ENCODE measurements around the gene HCN2. TPM values are rescaled to one million over a fixed set of nuclear protein-coding genes. Genes with fewer than 3 reads are reported as not detected.

Gene HCN2
- total RNA-seq, 1 experiment from 2014 or later: 9.2 TPM

- Mint-ChIP-seq H3K4me3 (no peak overlapping the region), H3K36me3 (peaks cover 15% of the 10 kb centered on the region), H3K4me1 (peaks cover 3% of the 10 kb centered on the region; the same call in 1 of the 2 replicates), H3K27me3 (ENCODE audit: low read depth) (no peaks in the 10 kb centered on the region), H3K9me3 (no peaks in the 10 kb centered on the region), H3K27ac (no peak overlapping the region)
- no peak for DNase-seq (ENCODE audit: low spot score)
- TF ChIP-seq, protein P1, sequence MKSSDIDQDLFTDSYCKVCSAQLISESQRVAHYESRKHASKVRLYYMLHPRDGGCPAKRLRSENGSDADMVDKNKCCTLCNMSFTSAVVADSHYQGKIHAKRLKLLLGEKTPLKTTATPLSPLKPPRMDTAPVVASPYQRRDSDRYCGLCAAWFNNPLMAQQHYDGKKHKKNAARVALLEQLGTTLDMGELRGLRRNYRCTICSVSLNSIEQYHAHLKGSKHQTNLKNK (CRISPR knock-in tag; IDR thresholded peaks at IDR 0.05): no peak
- TF ChIP-seq, protein P2, sequence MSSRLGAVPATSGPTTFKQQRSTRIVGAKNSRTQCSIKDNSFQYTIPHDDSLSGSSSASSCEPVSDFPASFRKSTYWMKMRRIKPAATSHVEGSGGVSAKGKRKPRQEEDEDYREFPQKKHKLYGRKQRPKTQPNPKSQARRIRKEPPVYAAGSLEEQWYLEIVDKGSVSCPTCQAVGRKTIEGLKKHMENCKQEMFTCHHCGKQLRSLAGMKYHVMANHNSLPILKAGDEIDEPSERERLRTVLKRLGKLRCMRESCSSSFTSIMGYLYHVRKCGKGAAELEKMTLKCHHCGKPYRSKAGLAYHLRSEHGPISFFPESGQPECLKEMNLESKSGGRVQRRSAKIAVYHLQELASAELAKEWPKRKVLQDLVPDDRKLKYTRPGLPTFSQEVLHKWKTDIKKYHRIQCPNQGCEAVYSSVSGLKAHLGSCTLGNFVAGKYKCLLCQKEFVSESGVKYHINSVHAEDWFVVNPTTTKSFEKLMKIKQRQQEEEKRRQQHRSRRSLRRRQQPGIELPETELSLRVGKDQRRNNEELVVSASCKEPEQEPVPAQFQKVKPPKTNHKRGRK (CRISPR knock-in tag; IDR thresholded peaks at IDR 0.05; ENCODE audit: borderline replicate concordance): no peak
- no peak for TF ChIP-seq E2F1 (CRISPR knock-in tag; IDR thresholded peaks at IDR 0.05)
- TF ChIP-seq CREB1 (CRISPR knock-in tag; IDR thresholded peaks at IDR 0.05): no peak
- no peak for TF ChIP-seq ATF6 (CRISPR knock-in tag; IDR thresholded peaks at IDR 0.05)
- TF ChIP-seq FOXJ3 (CRISPR knock-in tag; IDR thresholded peaks at IDR 0.05; ENCODE audit: borderline replicate concordance): no peak
- no peak for TF ChIP-seq ZNF416 (CRISPR knock-in tag; IDR thresholded peaks at IDR 0.05)
- no peak for TF ChIP-seq ZNF121 (CRISPR knock-in tag; IDR thresholded peaks at IDR 0.05)
- TF ChIP-seq TEAD1 (CRISPR knock-in tag; IDR thresholded peaks at IDR 0.05): no peak
- no peak for TF ChIP-seq FOXK1 (CRISPR knock-in tag; IDR thresholded peaks at IDR 0.05)
- no peak for TF ChIP-seq ZBTB21 (CRISPR knock-in tag; IDR thresholded peaks at IDR 0.05; ENCODE audit: borderline replicate concordance)
- no peak for TF ChIP-seq NFE2L1 (CRISPR knock-in tag; IDR thresholded peaks at IDR 0.05)
- TF ChIP-seq GRHL2 (CRISPR knock-in tag; IDR thresholded peaks at IDR 0.05; ENCODE audit: insufficient replicate concordance, severe bottlenecking): no peak
- TF ChIP-seq HMGA2 (CRISPR knock-in tag; IDR thresholded peaks at IDR 0.05): no peak
- no peak for TF ChIP-seq ELF4 (CRISPR knock-in tag; IDR thresholded peaks at IDR 0.05; ENCODE audit: low read depth)
- TF ChIP-seq ERG (CRISPR knock-in tag; IDR thresholded peaks at IDR 0.05): no peak
- TF ChIP-seq GTF2I (CRISPR knock-in tag; conservative IDR thresholded peaks at IDR 0.05): no peak
- TF ChIP-seq, protein P3, sequence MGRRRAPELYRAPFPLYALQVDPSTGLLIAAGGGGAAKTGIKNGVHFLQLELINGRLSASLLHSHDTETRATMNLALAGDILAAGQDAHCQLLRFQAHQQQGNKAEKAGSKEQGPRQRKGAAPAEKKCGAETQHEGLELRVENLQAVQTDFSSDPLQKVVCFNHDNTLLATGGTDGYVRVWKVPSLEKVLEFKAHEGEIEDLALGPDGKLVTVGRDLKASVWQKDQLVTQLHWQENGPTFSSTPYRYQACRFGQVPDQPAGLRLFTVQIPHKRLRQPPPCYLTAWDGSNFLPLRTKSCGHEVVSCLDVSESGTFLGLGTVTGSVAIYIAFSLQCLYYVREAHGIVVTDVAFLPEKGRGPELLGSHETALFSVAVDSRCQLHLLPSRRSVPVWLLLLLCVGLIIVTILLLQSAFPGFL (CRISPR knock-in tag; IDR thresholded peaks at IDR 0.05; ENCODE audit: borderline replicate concordance): no peak
- ChIA-PET POLR2A (no interaction called here), CTCF (interaction anchor here (1.4 kb wide), 1 partner anchor 123 kb away, joined by 3 read pairs; no protein-coding TSS in a partner anchor)
- ATAC-seq: no peak
Measured at GRCh38 chr19:611481-611868, 21.8 kb downstream of the HCN2 start.

- CTCF ChIA-PET: no interaction called here
- no peak for TF ChIP-seq PRRX2 (CRISPR knock-in tag; IDR thresholded peaks at IDR 0.05)
- no peak for TF ChIP-seq ATF2 (CRISPR knock-in tag; IDR thresholded peaks at IDR 0.05; ENCODE audit: borderline replicate concordance, low read depth)
- TF ChIP-seq NFATC4 (CRISPR knock-in tag; IDR thresholded peaks at IDR 0.05): no peak
- TF ChIP-seq ZNF425 (CRISPR knock-in tag; conservative IDR thresholded peaks at IDR 0.05): no peak
- TF ChIP-seq NFE2L1 (CRISPR knock-in tag; IDR thresholded peaks at IDR 0.05): no peak
- TF ChIP-seq OVOL2 (CRISPR knock-in tag; IDR thresholded peaks at IDR 0.05; ENCODE audit: borderline replicate concordance): no peak
- TF ChIP-seq, protein P4, sequence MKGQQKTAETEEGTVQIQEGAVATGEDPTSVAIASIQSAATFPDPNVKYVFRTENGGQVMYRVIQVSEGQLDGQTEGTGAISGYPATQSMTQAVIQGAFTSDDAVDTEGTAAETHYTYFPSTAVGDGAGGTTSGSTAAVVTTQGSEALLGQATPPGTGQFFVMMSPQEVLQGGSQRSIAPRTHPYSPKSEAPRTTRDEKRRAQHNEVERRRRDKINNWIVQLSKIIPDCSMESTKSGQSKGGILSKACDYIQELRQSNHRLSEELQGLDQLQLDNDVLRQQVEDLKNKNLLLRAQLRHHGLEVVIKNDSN (CRISPR knock-in tag; IDR thresholded peaks at IDR 0.05): no peak
- no peak for TF ChIP-seq NR3C1 (CRISPR knock-in tag; conservative IDR thresholded peaks at IDR 0.05; ENCODE audit: low read depth)
Measured at GRCh38 chr19:612941-613340, 23.3 kb downstream of the HCN2 start.

More at GRCh38 chr19:612941-613340, 23.3 kb downstream of the HCN2 start:
- H3K27ac Mint-ChIP-seq: no peak overlapping the region
- POLR2A ChIA-PET: interaction anchor here (0.7 kb wide), 1 partner anchor 71 kb away, joined by 4 read pairs; no protein-coding TSS in a partner anchor
- ATAC-seq (no peak), DNase-seq (ENCODE audit: low spot score) (no peak)
- peaks cover 15% of the 10 kb centered on the region for H3K36me3 Mint-ChIP-seq
- no peak overlapping the region for H3K4me3 Mint-ChIP-seq
- no peaks in the 10 kb centered on the region for H3K27me3 Mint-ChIP-seq (ENCODE audit: low read depth)
- peaks cover 3% of the 10 kb centered on the region; the same call in 1 of the 2 replicates for H3K4me1 Mint-ChIP-seq
- no peaks in the 10 kb centered on the region for H3K9me3 Mint-ChIP-seq

Data from WTC11 (cell line).